Activated naive CD4-positive, alpha-beta T cell treated with Interleukin-2 at 50 U/mL for 16 hours (primary cell): ENCODE results near the gene SPATA6L.

Experiments used
- DNase-seq: peaks from one replicate; pipeline ENCODE4 v3.0.0-alpha.2; 2020

The SPATA6L gene

GRCh38 chr9:4666042-4666699 is at the start of gene SPATA6L:
SPATA6L (minus strand) TSS chr9:4666480; CDS start chr9:4666250, 230 bp downstream.
- DNase-seq: peak; percentile 43

GRCh38 chr9:4714266-4715016 is 48.2 kb upstream of the SPATA6L start:
- no peak for DNase-seq

- no peak for DNase-seq
Observed at GRCh38 chr9:4713849-4714248, 47.6 kb upstream of the SPATA6L start.

- no peak for DNase-seq
Observed at GRCh38 chr9:4709380-4709779, 43.1 kb upstream of the SPATA6L start.

DNA sequence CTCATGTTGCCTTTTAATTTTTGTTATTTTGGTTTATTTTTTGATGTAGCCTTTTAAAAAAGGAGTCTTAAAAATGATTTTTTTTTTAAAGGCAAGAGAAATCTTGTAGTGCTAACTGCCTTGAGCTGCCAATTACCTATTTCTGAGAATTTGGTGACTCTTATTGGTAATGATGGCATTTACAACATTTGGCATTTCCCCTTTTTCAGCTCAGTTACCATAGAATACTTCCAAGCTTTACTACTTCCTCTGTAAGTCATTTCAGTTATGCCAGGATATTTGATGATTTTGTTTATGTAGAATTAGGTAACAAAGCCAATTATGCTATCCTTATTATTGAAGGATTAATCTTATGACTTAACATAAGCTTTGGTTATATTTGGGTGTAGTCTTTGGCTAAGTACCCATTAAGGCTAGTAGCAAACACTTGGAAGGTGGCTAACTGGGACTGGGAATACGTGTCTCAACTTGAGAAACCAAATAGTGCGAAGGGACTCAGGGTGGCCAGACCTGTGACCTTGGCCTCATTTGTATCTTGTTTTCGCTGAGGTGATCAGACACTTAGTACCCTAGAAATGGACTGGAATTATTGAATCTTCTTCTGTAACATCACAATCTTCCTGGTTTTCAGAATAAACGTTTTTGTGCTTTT is 40.8 kb upstream of the SPATA6L start:
- DNase-seq: no peak

DNA sequence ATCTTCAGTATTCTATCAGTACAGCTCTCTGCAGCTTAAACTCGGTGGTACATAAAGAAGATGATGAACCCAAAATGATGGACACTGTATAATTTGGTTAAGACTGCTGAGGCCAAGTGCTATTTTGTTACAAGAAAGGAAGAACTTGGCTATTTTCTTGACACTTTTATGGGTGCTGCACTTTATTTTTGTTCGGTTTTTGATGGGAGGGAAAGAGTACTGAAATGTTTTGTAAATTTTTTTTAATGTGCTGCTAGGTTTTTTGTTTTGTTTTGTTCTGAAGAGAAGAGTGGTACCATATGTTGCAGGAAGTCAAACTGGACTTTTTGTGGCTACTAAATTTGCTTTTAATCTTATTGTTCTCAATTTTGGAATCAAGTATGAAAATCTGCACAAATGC is 39.7 kb upstream of the SPATA6L start:
- no peak for DNase-seq

- no peak for DNase-seq
Observed at GRCh38 chr9:4704129-4704528, 37.8 kb upstream of the SPATA6L start.

DNA sequence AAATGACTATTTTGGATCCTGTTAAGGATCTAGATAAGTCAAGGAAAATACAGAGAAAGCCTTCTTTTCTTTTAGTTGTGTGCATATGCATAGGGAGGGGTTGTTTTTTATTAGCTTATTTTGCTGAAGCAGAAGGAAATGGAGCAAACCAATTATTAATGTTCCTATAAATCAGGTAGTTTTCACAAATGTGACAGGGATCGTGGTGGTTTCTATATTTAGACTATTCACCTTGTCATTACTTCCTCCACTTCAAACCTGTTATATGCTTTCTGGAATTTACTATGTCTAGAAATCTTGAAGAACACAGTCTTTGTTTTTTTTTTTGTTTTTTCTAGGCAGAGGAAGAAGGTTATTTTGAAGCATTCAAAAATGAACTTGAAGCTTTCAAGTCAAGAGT is 35.2 kb upstream of the SPATA6L start:
- no peak for DNase-seq

DNA sequence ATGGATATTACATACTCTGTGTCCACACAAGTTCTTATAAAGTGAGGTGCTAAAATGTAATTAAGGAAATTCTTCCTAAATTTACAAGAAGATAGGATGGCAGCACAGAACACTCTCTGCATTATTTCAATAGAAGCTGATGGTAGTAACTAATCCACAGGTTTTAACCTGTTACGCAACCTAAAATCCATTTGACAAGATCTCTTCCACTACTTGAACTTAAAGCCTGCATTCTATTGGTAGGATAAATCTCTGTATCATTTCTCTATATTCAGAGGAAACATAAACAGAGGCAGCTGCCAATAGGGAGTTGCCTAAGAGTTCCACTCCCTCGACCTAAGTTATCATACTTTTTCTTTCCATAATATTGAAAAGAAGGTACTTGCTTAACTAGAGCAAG is 34.7 kb upstream of the SPATA6L start:
- DNase-seq: no peak

- no peak for DNase-seq
Observed at GRCh38 chr9:4700091-4700490, 33.8 kb upstream of the SPATA6L start.

- no peak for DNase-seq
Observed at GRCh38 chr9:4691795-4692194, 25.5 kb upstream of the SPATA6L start.

DNA sequence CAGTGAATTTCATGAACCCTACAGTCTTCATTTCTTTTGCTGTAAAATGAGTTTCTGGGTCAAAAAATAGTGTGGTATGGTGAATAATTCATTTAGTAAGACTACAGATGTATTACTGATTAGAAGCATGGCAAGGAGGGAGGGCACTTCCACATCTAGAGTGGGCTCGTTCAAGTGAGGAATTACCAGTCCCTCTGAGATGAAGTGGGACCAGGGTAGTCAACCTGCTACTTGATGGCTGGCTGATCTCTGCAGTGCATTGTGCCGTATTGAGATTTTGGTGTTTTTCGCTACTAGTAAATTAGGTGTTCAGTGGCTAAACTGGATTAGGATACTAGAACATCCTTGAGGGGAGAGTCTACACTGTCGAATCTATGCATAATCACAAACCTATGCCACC is 23.9 kb upstream of the SPATA6L start:
- DNase-seq: no peak

DNA sequence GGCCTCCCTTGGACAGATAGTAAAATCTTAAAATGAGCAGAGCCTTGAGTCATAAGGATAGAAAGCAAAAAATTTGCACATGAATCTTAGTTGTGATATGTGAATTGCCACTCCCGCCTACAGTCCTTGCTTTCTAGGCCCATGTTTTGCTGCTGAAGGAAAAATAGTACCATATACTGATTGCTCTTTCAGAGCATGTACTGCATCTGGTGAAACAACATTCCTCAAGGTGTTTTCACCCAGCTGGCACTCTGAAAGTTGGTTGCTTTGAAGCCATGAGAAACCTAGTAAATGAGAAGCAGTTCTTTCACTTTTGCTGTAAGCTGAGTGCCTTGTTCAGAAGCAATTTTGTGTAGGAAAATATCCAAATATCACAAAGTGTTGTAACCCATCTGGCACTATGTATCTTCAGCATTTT is 23.4 kb upstream of the SPATA6L start:
- DNase-seq: peak; percentile 15

DNA sequence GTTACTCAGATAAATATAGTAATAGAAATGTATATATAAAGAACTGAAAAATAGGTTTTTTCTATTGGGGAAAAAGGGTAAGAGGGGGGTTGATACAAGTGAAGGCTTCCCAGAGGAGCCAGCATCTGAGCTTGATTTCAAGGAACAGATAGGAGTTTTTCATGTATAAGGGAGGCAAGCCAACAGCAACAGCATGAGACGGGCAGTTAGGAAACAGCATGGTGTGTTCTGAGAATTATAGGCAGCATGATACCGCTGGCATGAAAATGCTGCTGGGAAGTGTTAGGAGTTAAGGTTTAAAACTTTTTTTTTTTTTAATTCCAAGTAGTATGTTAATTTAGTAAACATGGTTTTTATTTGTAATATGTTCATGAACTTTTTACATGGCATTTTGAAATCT is 22.7 kb upstream of the SPATA6L start:
- DNase-seq: no peak

DNA sequence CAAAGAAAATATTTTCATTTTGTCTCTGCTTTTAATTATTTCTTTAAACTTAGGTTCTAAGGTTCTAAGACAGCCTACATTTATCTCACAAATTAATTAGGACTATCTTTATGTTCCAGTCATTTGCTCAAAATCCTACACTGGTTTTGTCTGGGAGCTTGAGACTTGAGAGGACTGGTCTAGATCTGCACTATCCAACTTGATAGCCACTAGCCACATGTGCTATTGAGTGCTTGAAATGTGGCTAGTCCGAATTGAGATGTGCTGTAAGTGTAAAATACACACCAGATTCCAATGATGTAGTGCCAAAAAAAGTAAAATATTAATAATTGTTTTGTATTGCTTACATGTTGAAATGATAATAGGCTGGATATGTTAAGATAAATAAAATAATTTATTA is 20.3 kb upstream of the SPATA6L start:
- DNase-seq: no peak

DNA sequence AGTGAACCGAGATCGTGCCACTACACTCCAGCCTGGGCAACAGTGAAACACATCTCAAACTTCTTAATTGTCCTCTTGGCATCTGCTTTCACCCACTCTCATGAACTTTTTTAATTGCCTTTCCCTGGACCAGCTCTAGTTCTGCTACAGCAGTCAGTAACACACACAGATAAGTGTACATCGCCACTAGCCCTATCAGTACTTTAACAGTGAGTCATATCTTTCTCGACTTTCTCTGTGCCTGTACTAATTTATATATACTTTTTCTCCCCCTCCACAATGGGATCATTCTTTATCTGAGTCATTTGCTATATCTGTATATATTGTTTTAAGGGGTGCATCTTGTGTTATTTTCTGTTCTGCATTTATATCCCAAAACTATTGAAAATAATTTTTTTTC is 19.8 kb upstream of the SPATA6L start:
- DNase-seq: no peak

DNA sequence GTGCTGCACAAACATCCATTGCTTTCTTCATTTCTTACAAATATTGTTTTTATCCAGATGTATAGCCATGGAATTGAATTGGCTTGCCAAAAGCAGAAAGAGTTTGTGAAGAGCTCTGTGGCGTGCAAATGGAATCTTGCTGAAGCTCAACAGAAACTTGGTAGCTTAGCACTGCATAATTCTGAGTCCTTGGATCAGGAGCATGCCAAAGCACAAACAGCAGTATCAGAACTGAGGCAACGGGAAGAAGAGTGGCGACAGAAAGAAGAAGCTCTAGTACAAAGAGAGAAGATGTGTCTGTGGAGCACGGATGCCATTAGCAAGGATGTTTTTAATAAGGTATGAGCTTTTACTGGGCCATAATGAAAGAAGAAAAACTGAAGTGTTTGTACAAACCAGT is 18.5 kb upstream of the SPATA6L start:
- DNase-seq: no peak

DNA sequence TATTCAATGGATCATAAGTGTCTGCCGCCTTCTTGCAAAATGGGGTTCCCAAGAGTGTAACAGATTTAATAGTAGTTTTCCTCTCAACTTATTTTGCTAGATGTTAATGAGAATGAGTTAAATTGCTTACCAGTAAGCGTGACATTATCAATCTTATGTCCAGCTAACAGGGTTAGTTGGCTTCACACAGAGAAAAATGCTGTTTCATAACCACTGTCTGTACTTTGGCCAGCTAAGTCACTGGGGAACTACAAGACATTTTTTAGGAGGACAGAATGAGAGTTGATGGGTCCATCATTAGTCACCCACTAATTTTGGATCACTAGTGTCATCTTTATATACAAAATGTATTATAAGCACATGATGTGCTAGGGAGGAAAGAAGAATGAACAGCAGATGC is 14.5 kb upstream of the SPATA6L start:
- DNase-seq: no peak

- no peak for DNase-seq
Observed at GRCh38 chr9:4680173-4680525, 13.9 kb upstream of the SPATA6L start.

DNA sequence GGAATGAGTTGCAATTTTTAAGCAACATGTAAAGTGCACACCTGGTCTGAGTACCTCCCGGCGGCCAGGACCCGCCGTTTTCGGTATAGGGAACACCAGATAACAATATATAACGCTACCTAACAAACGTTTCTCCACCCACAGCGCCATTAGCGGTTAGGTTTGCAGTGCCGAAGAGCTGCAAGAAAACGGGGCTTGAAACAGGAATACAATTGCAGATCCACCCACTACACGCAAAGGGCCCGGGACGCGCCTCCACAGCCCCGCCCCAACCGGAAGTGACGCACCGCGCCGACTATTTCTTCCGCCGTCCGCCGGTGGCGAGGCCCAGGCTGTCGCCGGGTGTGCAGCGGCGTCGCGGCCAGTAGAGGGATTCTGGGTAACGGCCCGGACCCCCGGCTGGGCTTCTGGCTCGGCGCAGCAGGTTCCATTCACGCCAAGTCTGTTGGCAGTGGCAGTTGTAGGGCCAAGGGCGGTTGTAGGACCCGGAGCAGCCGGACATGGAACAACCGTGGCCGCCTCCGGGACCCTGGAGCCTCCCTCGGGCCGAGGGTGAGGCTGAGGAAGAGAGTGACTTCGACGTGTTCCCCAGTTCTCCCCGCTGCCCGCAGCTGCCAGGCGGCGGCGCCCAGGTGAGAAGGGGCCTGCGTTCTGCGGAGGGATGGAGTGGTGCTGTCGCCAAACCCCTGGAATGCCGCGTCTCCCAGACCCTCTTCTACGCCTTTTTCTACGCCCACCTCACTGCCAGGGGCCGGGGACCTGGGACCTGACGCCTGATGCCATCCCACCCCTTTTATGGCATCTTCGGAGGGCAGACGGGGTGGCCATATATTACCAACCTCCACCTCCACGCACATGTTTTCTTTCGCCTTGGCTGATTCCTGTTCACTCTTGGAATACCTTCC is 13.2 kb upstream of the SPATA6L start, which contains the start of gene CDC37L1:
CDC37L1 (plus strand) TSS at position 302 of the 905 bp plus-strand sequence; CDS start at position 501, 199 bp downstream.
- DNase-seq: peak; percentile 100

- DNase-seq: no peak
Observed at GRCh38 chr9:4678679-4679267, 12.5 kb upstream of the SPATA6L start.

DNA sequence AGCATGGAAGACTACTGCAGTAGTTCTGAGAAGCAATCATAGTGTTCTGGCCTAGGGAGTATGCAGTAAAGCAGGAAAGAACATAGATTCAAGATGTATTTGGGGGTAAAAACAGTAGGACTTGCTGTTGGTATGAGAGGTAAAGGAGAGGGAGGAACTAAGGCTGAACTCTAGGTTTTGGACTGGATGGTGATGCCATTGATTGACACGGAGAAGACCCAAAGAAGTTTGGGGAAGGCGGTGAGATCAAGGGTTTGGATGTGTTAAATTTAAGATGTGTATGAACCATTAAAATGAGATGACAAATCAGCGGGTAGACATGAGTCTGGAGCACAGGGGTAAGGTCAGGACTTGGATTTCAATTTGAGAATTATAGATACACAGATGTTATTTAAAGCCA is 11.1 kb upstream of the SPATA6L start:
- no peak for DNase-seq

GRCh38 chr9:4674783-4675182 is 8.5 kb upstream of the SPATA6L start:
- no peak for DNase-seq
